ENCODE results near the gene CCDC124. TPM values are rescaled to one million over a fixed set of nuclear protein-coding genes. Genes with fewer than 3 reads are reported as not detected.

Gene CCDC124
- polyA plus RNA-seq, 1 donor (not counting 4 experiments of a cell fraction or from before 2014, with no cell fraction given), result 58.7 TPM

GRCh38 chr19:17966129-17966483 lies 33.3 kb downstream of the CCDC124 start:
- H3K4me1 ChIP-seq (ENCODE audit: control insufficient read depth, extremely low read depth, insufficient read depth, low read length), result no peaks in the 10 kb centered on the region
- H2AFZ ChIP-seq (ENCODE audit: control insufficient read depth, low read length), result no peak overlapping the region
- no peaks in the 10 kb centered on the region for H3K36me3 ChIP-seq (ENCODE audit: control insufficient read depth in 2 of 2, extremely low read depth in 1 of 2, insufficient read depth in 2 of 2, low read length in 2 of 2)
- no peaks in the 10 kb centered on the region for H3K9me1 ChIP-seq (ENCODE audit: control insufficient read depth, extremely low read depth, insufficient read depth, low read length)
- FAIRE-seq, result no peak
- no peak overlapping the region for H3K27ac ChIP-seq (ENCODE audit: control insufficient read depth, insufficient read depth, low read length)
- TF ChIP-seq CTCF (optimal IDR thresholded peaks at IDR 0.05 in 1 of 3, IDR thresholded peaks at IDR 0.05 in 1 of 3, conservative IDR thresholded peaks at IDR 0.05 in 1 of 3; ENCODE audit: extremely low read depth in 1 of 3, insufficient read depth in 2 of 3, low read length in 3 of 3) (no peak), EZH2 (IDR thresholded peaks at IDR 0.05; ENCODE audit: low read length) (no peak)
- H3K4me3 ChIP-seq (ENCODE audit: control insufficient read depth in 2 of 3, extremely low read depth in 1 of 3, insufficient read depth in 2 of 3, low read depth in 1 of 3, low read length in 3 of 3), result no peak overlapping the region
- no peaks in the 10 kb centered on the region for H4K20me1 ChIP-seq (ENCODE audit: control insufficient read depth, extremely low read depth, insufficient read depth, low read length)
- DNase-seq (ENCODE audit: low read depth, low spot score), result no peak
- no peaks in the 10 kb centered on the region for H3K9me3 ChIP-seq (ENCODE audit: control insufficient read depth, low read depth, low read length)
- no peaks in the 10 kb centered on the region for H3K79me2 ChIP-seq (ENCODE audit: control insufficient read depth, insufficient read depth, low read length)
- H3K27me3 ChIP-seq (ENCODE audit: control insufficient read depth, extremely low read depth, insufficient read depth, low read length), result peaks cover 37% of the 10 kb centered on the region
- H3K4me2 ChIP-seq (ENCODE audit: control insufficient read depth, extremely low read depth, insufficient read depth, low read depth, low read length), result no peak overlapping the region
- dilution Hi-C loops (cut with MboI; ENCODE audit: extremely low pct_ligation_motif_present, low sequenced_read_pairs), result no loop called here
- no peak overlapping the region for H3K9ac ChIP-seq (ENCODE audit: control insufficient read depth, extremely low read depth, insufficient read depth, low read length)

GRCh38 chr19:17966550-17967256 lies 33.9 kb downstream of the CCDC124 start, which contains the start of gene KCNN1:
TSS of gene KCNN1 (plus strand) at chr19:17967107. CDS start at chr19:17973889, 6,782 bp downstream.
- Histone ChIP-seq H3K27ac (ENCODE audit: control insufficient read depth, insufficient read depth, low read length) (no peak within 1 kb of the TSS), H3K9ac (ENCODE audit: control insufficient read depth, extremely low read depth, insufficient read depth, low read length) (no peak within 1 kb of the TSS), H3K79me2 (ENCODE audit: control insufficient read depth, insufficient read depth, low read length) (no peaks in the 10 kb centered on the region), H3K9me3 (ENCODE audit: control insufficient read depth, low read depth, low read length) (no peaks in the 10 kb centered on the region), H3K9me1 (ENCODE audit: control insufficient read depth, extremely low read depth, insufficient read depth, low read length) (no peaks in the 10 kb centered on the region), H3K4me3 (ENCODE audit: control insufficient read depth in 2 of 3, extremely low read depth in 1 of 3, insufficient read depth in 2 of 3, low read depth in 1 of 3, low read length in 3 of 3) (no peak within 1 kb of the TSS), H3K36me3 (ENCODE audit: control insufficient read depth in 2 of 2, extremely low read depth in 1 of 2, insufficient read depth in 2 of 2, low read length in 2 of 2) (no peaks in the 10 kb centered on the region), H4K20me1 (ENCODE audit: control insufficient read depth, extremely low read depth, insufficient read depth, low read length) (no peaks in the 10 kb centered on the region), H3K4me2 (ENCODE audit: control insufficient read depth, extremely low read depth, insufficient read depth, low read depth, low read length) (no peak within 1 kb of the TSS), H2AFZ (ENCODE audit: control insufficient read depth, low read length) (no peak within 1 kb of the TSS), H3K27me3 (ENCODE audit: control insufficient read depth, extremely low read depth, insufficient read depth, low read length) (peaks cover 37% of the 10 kb centered on the region), H3K4me1 (ENCODE audit: control insufficient read depth, extremely low read depth, insufficient read depth, low read length) (no peaks in the 10 kb centered on the region)
- FAIRE-seq (no peak), DNase-seq (ENCODE audit: low read depth, low spot score) (no peak)
- dilution Hi-C loops (cut with MboI; ENCODE audit: extremely low pct_ligation_motif_present, low sequenced_read_pairs), result no loop called here
- TF ChIP-seq CTCF (optimal IDR thresholded peaks at IDR 0.05 in 1 of 3, IDR thresholded peaks at IDR 0.05 in 1 of 3, conservative IDR thresholded peaks at IDR 0.05 in 1 of 3; ENCODE audit: extremely low read depth in 1 of 3, insufficient read depth in 2 of 3, low read length in 3 of 3) (no peak), EZH2 (IDR thresholded peaks at IDR 0.05; ENCODE audit: low read length) (no peak)
